A673 (cell line): ENCODE measurements around the gene LRRK1. TPM values are rescaled to one million over a fixed set of nuclear protein-coding genes. Genes with fewer than 3 reads are reported as not detected.

Experiments used
- BruUV-seq: library from RNA; stranded (reverse); fragments of 400-500 nt; replicated peaks from 2 replicates; lab custom pipeline; 2021; lab: Mats Ljungman, UMichigan
- CTCF ChIA-PET: fragments of 300-600 bp; sonication (Branson Sonifier 250); formaldehyde crosslinking; loops from one replicate; lab custom pipeline; 2022; ENCODE audit warnings: antibody characterized with exemption; lab: Charles Lee
- POLR2A ChIA-PET: fragments of 300-600 bp; sonication (Branson Sonifier 250); formaldehyde crosslinking; loops from one replicate; lab custom pipeline; 2022; ENCODE audit warnings: antibody characterized with exemption; ENCODE audit not compliant: low non-redundant PET; lab: Charles Lee
- DNase-seq: peaks from one replicate; pipeline ENCODE4 v3.0.0-alpha.2; 2015; ENCODE audit warnings: low spot score
- H3K27ac ChIP-seq: fragments of 200-600 bp; sonication (generic); 2 replicates; pipeline ENCODE4 v1.5.1; 2016; ENCODE audit warnings: mixed run types, low read depth, mild to moderate bottlenecking, mixed read lengths, antibody characterized with exemption, low read length; ENCODE audit not compliant: poor library complexity, severe bottlenecking
- H3K27me3 ChIP-seq: fragments of 200-600 bp; sonication (generic); replicated peaks from 2 replicates; pipeline ENCODE4 v1.6.1; 2017; ENCODE audit warnings: mixed run types, low read depth, mild to moderate bottlenecking, mixed read lengths, antibody characterized with exemption, low read length; ENCODE audit not compliant: insufficient read depth, poor library complexity
- H3K36me3 ChIP-seq: fragments of 200-600 bp; sonication (generic); 2 replicates; pipeline ENCODE4 v1.6.1; 2016; ENCODE audit warnings: mixed run types, mild to moderate bottlenecking, mixed read lengths, antibody characterized with exemption, low read length; ENCODE audit not compliant: insufficient read depth, poor library complexity, severe bottlenecking
- H3K4me1 ChIP-seq: fragments of 200-600 bp; sonication (generic); 2 replicates; pipeline ENCODE4 v1.6.1; 2017; ENCODE audit warnings: mixed run types, mild to moderate bottlenecking, mixed read lengths, antibody characterized with exemption, low read length; ENCODE audit not compliant: insufficient read depth, poor library complexity, severe bottlenecking
- H3K4me3 ChIP-seq: fragments of 200-600 bp; sonication (generic); 2 replicates; pipeline ENCODE4 v1.5.1; 2016; ENCODE audit warnings: low read depth, mixed run types, mild to moderate bottlenecking, mixed read lengths, low read length; ENCODE audit not compliant: poor library complexity, severe bottlenecking
- H3K9me3 ChIP-seq: fragments of 200-600 bp; sonication (generic); 2 replicates; pipeline ENCODE4 v1.6.1; 2016; ENCODE audit warnings: mixed run types, low read depth, mild to moderate bottlenecking, mixed read lengths, antibody characterized with exemption, low read length; ENCODE audit not compliant: poor library complexity, severe bottlenecking
- CTCF ChIP-seq: fragments of 300-800, 200-600 bp; sonication (generic); conservative IDR thresholded peaks from 2 replicates; pipeline ENCODE4 v1.5.1; 2017; ENCODE audit warnings: low read depth, mild to moderate bottlenecking, antibody characterized with exemption, low read length, moderate library complexity, mixed read lengths
- EZH2 ChIP-seq: fragments of 200-600 bp; sonication (generic); IDR thresholded peaks from 2 replicates; pipeline ENCODE4 v1.6.1; 2017; ENCODE audit warnings: borderline replicate concordance, low read depth, mild to moderate bottlenecking, mixed read lengths, antibody characterized with exemption, low read length; ENCODE audit not compliant: poor library complexity, severe bottlenecking
- intact Hi-C: fragments of 100-400 bp; cut with micrococcal nuclease; formaldehyde crosslinking; loops from one replicate; pipeline ENCODE4 v1.10.0; 2022; ENCODE audit not compliant: unreplicated experiment
- total RNA-seq: library from RNA; stranded (reverse); gene quantifications from 2 replicates; pipeline ENCODE4 v1.2.3, GENCODE V29; 2021

LRRK1 gene
- total RNA-seq, 1 experiment from 2014 or later: 7.7 TPM

DNA sequence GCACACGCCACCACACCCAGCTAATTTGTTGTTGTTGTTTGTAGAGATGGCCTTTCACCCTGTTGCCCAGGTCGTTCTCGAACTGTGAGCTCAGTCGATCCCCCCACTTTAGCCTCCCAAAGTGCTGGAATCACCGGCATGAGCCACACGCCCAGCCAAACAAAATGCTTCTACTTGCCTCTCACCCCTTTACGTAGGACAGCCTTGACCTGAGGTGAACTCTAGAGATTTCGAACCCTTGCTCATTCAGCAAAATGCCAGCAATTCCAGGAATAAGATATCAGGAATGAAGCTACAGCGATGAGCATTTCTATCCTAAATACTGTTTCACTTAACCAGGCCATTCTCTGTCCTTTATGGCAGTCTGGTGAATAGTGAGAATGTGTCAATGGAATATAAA lies 135.0 kb downstream of the LRRK1 start:
- no peaks in the 10 kb centered on the region for H3K36me3 ChIP-seq
- no peak overlapping the region for H3K27ac ChIP-seq
- H3K27me3 ChIP-seq: no peaks in the 10 kb centered on the region
- ChIA-PET POLR2A (no interaction called here), CTCF (no interaction called here)
- intact Hi-C loops: no loop called here
- no peak for TF ChIP-seq EZH2
- TF ChIP-seq CTCF: no peak
- BruUV-seq: no TSS peak
- H3K4me1 ChIP-seq: no peaks in the 10 kb centered on the region
- no peak for DNase-seq
- H3K9me3 ChIP-seq: no peaks in the 10 kb centered on the region
- no peak overlapping the region for H3K4me3 ChIP-seq

- H3K9me3 ChIP-seq: no peaks in the 10 kb centered on the region
- H3K27me3 ChIP-seq: no peaks in the 10 kb centered on the region
- no TSS peak for BruUV-seq
- ChIA-PET POLR2A (no interaction called here), CTCF (no interaction called here)
- H3K36me3 ChIP-seq: no peaks in the 10 kb centered on the region
- intact Hi-C loops: no loop called here
- H3K4me1 ChIP-seq: no peaks in the 10 kb centered on the region
- no peak for DNase-seq
- no peak overlapping the region for H3K4me3 ChIP-seq
- TF ChIP-seq EZH2 (no peak), CTCF (no peak)
- H3K27ac ChIP-seq: no peak overlapping the region
Measured at GRCh38 chr15:101054991-101055390, 135.8 kb downstream of the LRRK1 start.

DNA sequence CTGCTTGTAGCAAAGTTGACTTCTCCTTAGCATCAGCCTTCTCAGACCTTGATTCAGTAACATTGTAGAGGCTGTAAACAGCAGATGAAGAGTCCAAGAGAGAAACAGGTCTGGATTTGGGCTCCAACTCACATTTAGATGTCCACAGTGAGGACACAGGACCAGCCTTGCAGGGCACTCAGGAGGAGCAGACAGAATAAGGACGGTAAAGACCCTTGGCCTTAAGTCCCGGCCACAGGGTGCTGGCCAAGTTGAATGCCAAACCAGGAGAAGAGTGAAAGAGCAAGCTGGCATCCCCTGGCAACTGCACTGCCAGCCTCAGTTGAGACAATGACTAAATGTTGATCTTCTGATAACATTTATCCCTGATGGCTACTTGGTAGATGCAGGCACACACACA lies 136.3 kb downstream of the LRRK1 start:
- H3K4me3 ChIP-seq: no peak overlapping the region
- POLR2A ChIA-PET: no interaction called here
- CTCF ChIA-PET: no interaction called here
- no peak for DNase-seq
- no peaks in the 10 kb centered on the region for H3K36me3 ChIP-seq
- no peaks in the 10 kb centered on the region for H3K9me3 ChIP-seq
- TF ChIP-seq EZH2: no peak
- TF ChIP-seq CTCF: no peak
- no TSS peak for BruUV-seq
- intact Hi-C loops: no loop called here
- H3K27me3 ChIP-seq: no peaks in the 10 kb centered on the region
- H3K27ac ChIP-seq: no peak overlapping the region
- no peaks in the 10 kb centered on the region for H3K4me1 ChIP-seq
